IPS DF 6.9 (cell line): ENCODE results near the gene BOLA2B.
A peak's percentile ranks its signal among the peaks of the same experiment; 100 is the strongest.
"Not testable (repeated sequence)": the region's sequence is repeated elsewhere in the genome, so short reads cannot be mapped to it uniquely, and the experiment has no call there.

Experiments used
- DNase-seq: peaks from one replicate; pipeline ENCODE4 v3.0.0-alpha.2; 2013; ENCODE audit warnings: low read depth, low spot score
- H3K27ac ChIP-seq: one replicate; pipeline ENCODE4 v1.5.1; 2013; ENCODE audit warnings: low read length, control low read depth
- H3K27me3 ChIP-seq: 2 replicates; pipeline ENCODE4 v1.6.1; 2013; ENCODE audit warnings: mild to moderate bottlenecking, low read length; ENCODE audit not compliant: control insufficient read depth, insufficient read depth
- H3K36me3 ChIP-seq: 2 replicates; pipeline ENCODE4 v1.6.1; 2013; ENCODE audit warnings: low read length; ENCODE audit not compliant: control insufficient read depth, insufficient read depth
- H3K4me1 ChIP-seq: 2 replicates; pipeline ENCODE4 v1.6.1; 2013; ENCODE audit warnings: low read length; ENCODE audit not compliant: control insufficient read depth, insufficient read depth
- H3K4me3 ChIP-seq: 2 replicates; pipeline ENCODE4 v1.5.1; 2013; ENCODE audit warnings: mild to moderate bottlenecking, low read length
- H3K9me3 ChIP-seq: 2 replicates; pipeline ENCODE4 v1.6.1; 2013; ENCODE audit warnings: low read length, inconsistent platforms; ENCODE audit not compliant: control insufficient read depth, insufficient read depth
- WGBS: extraction: QIAGEN DNeasy Blood & Tissue Kit; methylation state at CpG from one replicate; pipeline ENCODE4 v1.1.7; 2013; ENCODE audit warnings: mixed read lengths, missing lambda C conversion rate; ENCODE audit not compliant: insufficient read length, insufficient coverage; 5-methylcytosine and 5-hydroxymethylcytosine counted together

The BOLA2B gene

DNA sequence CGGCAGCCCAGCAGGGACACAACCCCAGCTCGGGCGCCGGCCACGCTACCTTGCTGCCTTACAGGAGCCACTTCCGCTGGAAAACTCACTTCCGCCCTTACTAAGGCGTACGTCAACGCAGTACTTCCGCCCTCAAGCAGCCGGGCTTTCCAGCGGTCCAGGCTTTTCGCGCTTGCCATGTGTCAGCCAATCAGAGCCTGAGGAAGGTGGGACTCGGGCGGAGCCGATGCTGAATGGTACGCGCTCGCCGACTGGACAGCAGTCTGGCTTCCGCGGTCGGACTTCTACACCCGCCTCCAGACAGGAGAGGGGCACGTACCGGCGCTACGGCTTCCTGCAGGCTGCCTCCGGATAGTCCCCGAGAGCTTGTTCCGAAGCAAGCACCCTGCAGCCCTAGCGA is at the start of gene BOLA2B, which contains the start of gene SLX1A:
Gene BOLA2B (minus strand): TSS at position 52 of the 400 bp plus-strand sequence. CDS start 71 bp downstream, outside the sequence.
Gene SLX1A (plus strand): TSS at position 261 of the 400 bp plus-strand sequence. CDS start 210 bp downstream, outside the sequence.
- H3K4me3 ChIP-seq, result peak within 1 kb of the TSS; percentile 12; the same call in 1 of the 2 replicates

DNA sequence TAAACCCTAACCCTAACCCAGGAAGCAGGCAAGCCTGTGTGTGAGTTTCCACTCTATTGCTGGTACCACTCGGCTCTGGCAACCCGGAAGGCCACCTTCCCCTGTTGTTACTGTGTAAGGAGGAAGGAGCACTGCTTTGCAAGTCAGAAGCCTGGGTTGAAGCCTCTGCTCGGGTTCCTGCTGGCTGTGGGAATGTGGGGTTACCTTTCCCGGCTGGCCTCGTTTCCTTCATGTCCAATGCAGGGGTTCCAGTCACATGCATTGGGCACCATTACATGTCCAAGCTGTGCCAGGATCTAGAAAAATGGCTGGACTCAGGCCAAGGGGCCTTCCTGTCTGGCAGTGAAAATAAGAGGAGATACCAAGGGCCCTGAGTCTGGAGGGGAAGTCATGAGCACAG is 23.6 kb upstream of the BOLA2B start:
- no CpG with 5 or more reads among the region's 5 CpGs for WGBS
- H3K4me3 ChIP-seq, H3K4me1 ChIP-seq, H3K27ac ChIP-seq, H3K36me3 ChIP-seq, H3K9me3 ChIP-seq, H3K27me3 ChIP-seq, DNase-seq: not testable (repeated sequence)

More for the DNA sequence above, at the start of gene BOLA2B, which contains the start of gene SLX1A:
- DNase-seq, H3K36me3 ChIP-seq, H3K27ac ChIP-seq, H3K27me3 ChIP-seq, H3K9me3 ChIP-seq, H3K4me1 ChIP-seq: not testable (repeated sequence)
- WGBS, result no CpG with 5 or more reads among the region's 34 CpGs

DNA sequence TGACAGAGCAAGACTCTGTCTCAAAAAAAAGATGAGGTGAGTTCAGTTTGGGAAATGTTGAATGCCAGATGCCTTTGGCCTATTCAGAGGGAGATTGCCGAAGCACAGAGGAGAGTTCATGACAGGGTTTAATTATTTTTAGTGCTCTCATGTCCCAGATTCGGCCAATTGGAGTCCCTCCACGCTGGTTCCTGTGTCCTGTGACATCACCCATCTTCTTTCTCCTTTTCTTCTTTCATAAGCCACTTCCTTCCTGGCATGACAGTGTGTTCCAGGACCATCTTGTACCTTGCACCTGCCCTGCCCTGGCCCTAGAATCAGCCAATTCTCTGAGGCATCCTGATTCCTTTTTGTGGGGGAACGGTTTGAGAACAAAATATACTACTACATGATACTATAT is 17.9 kb upstream of the BOLA2B start:
- WGBS, result no CpG with 5 or more reads among the region's 4 CpGs
- not testable (repeated sequence) for H3K4me1 ChIP-seq, H3K9me3 ChIP-seq, H3K36me3 ChIP-seq, H3K27me3 ChIP-seq, DNase-seq, H3K27ac ChIP-seq, H3K4me3 ChIP-seq

DNA sequence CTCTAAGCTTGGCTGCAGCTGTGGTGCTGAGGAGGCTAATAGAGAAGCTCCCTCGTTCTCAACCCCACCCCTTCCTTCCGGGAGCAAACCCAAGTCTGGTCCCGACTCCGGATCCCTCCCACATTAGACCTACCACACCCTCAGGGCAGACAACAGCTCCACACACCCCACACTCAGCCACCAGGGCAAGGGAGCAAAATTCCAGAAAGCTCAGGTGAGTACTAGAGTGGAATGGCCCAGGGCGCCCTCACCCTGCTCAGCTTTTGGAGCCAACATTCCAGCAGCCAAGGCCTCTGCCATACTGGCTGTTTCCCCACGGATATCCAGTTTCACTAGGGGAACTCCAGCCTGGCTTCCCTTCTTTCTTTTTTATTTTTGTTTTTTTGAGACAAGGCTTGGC is 15.6 kb upstream of the BOLA2B start:
- DNase-seq, H3K36me3 ChIP-seq, H3K9me3 ChIP-seq, H3K4me1 ChIP-seq, H3K4me3 ChIP-seq, H3K27me3 ChIP-seq, H3K27ac ChIP-seq: not testable (repeated sequence)
- WGBS, result no CpG with 5 or more reads among the region's 6 CpGs

GRCh38 chr16:30207063-30207704 is 13.7 kb upstream of the BOLA2B start:
- H3K4me3 ChIP-seq, H3K9me3 ChIP-seq, H3K4me1 ChIP-seq, H3K36me3 ChIP-seq, DNase-seq, H3K27ac ChIP-seq, H3K27me3 ChIP-seq: not testable (repeated sequence)
- no CpG with 5 or more reads among the region's 9 CpGs for WGBS

- not testable (repeated sequence) for H3K4me3 ChIP-seq
Measured at GRCh38 chr16:30206252-30206651, 12.8 kb upstream of the BOLA2B start.

DNA sequence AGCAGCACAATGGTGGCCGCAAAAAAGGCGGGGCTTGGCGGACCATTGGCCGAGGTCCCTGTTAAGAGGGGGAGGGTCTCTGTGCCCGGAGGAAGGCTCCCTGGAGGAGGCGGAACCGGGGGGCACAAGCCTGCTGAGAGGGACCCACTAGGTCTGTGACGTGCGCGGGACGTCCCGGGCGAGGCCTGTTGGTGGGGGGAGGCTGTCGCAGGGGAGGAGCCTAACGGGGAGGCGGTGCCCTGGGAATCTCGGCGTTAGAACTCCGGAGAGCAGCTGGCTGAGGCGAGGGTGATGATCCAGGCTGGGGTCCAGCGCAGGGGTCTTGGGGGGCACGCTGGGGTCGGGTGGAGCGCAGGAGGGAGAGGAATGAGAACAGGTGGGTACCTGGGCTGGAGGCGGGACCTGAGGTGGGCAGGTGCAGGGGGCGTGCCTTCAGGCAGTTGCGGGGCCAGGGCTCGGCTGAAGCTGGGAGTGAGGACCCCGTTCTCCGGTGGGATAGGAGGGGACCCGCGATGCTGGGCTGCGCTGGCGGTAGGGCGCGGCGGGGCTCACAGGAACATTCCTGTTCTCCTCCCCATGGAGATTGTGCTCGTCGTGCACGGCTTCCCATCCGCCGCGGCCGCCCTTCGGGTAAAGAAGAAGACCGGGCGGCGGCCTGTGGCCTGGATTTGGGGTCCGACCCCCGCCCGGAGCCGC is 12.2 kb upstream of the BOLA2B start:
- peak overlapping the region; percentile 37; the same call in 1 of the 2 replicates for H3K4me3 ChIP-seq
- H3K36me3 ChIP-seq, H3K4me1 ChIP-seq, H3K9me3 ChIP-seq, H3K27me3 ChIP-seq, H3K27ac ChIP-seq, DNase-seq: not testable (repeated sequence)
- no CpG with 5 or more reads among the region's 52 CpGs for WGBS

More at GRCh38 chr16:30206252-30206651, 12.8 kb upstream of the BOLA2B start:
- no CpG with 5 or more reads among the region's 33 CpGs for WGBS
- not testable (repeated sequence) for H3K4me1 ChIP-seq, H3K36me3 ChIP-seq, H3K9me3 ChIP-seq, H3K27me3 ChIP-seq, DNase-seq, H3K27ac ChIP-seq

DNA sequence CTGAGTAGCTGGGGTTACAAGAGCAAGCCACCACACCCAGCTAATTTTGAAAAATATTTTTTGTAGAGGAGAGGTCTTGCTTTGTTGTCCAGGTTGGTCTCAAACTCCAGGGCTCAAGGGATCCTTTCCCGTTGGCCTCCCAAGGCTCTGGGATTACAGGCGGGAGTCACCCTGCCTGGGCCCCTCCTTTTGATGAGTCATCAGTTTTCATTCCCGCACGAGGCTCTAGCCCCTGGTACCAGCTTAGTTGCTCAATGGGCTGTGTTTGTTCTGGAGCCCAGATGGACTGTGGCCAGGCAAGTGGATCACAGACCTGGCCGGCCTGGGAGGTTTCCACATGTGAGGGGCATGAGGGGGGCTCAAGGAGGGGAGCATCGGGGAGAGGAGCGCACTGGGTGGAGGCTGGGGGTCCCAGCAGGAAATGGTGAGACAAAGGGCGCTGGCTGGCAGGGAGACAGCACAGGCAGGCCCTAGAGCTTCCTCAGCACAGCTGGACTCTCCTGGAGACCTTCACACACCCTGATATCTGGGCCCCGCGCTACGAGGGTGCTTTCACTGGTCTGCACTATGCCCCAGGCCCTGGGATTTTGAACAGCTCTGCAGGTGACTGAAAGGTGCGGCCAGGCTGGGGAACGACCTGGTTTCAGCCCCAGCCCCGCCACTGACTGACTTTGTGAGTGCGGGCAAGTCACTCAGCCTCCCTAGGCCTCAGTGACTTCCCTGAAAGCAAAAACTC is 6.3 kb upstream of the BOLA2B start:
- not testable (repeated sequence) for H3K27ac ChIP-seq, DNase-seq
- whole genome bisulfite sequencing, result no CpG with 5 or more reads among the region's 15 CpGs

DNA sequence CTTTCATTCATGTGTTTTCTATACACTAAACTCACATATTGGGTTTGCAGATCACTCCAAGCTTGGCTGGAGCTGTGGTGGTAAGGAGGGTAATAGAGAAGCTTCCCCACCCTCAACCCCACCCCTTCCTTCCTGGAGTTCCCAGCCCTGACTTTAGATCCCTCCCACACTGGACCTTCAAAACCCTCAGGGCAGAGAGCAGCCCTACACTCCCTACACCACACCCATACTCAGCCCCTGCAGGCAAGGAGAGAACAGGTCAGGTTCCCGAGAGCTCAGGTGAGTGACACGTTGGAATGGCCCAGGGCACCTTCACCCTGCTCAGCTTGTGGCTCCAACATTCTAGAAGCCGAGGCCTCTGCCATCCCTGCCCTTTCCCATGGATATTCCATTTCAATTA is 5.6 kb upstream of the BOLA2B start, which contains the start of gene SULT1A3:
Gene SULT1A3 (plus strand): TSS at position 207 of the 400 bp plus-strand sequence. CDS start 1,474 bp downstream, outside the sequence.
- not testable (repeated sequence) for H3K4me3 ChIP-seq, H3K27me3 ChIP-seq, H3K36me3 ChIP-seq, H3K9me3 ChIP-seq, DNase-seq, H3K4me1 ChIP-seq, H3K27ac ChIP-seq
- WGBS, result no CpG with 5 or more reads among the region's 3 CpGs

More for the DNA sequence above, 6.3 kb upstream of the BOLA2B start:
- H3K4me3 ChIP-seq, H3K27me3 ChIP-seq, H3K36me3 ChIP-seq, H3K9me3 ChIP-seq, H3K4me1 ChIP-seq: not testable (repeated sequence)

GRCh38 chr16:30197001-30197400 is 3.5 kb upstream of the BOLA2B start:
- not testable (repeated sequence) for DNase-seq, H3K4me3 ChIP-seq, H3K27me3 ChIP-seq, H3K4me1 ChIP-seq, H3K36me3 ChIP-seq, H3K27ac ChIP-seq, H3K9me3 ChIP-seq
- no CpG with 5 or more reads among the region's 2 CpGs for WGBS
